Hepatocyte (in vitro differentiated cells): ENCODE measurements around the gene EDNRA.

Experiments used
- EZH2 ChIP-seq: fragments of 200-600 bp; sonication (generic); IDR thresholded peaks from 2 replicates; pipeline ENCODE4 v1.6.1; 2016; ENCODE audit warnings: antibody characterized with exemption, mild to moderate bottlenecking, borderline replicate concordance
- TF ChIP-seq, protein P1 (sequence below): fragments of 200-600 bp; sonication (generic); IDR thresholded peaks from 2 replicates; pipeline ENCODE4 v1.5.1; 2016; ENCODE audit warnings: antibody characterized with exemption, mild to moderate bottlenecking; ENCODE audit not compliant: poor library complexity

GRCh38 chr4:147479376-147479775, 1.5 kb upstream of the EDNRA start:
- no peak for TF ChIP-seq EZH2
- TF ChIP-seq, protein P1, sequence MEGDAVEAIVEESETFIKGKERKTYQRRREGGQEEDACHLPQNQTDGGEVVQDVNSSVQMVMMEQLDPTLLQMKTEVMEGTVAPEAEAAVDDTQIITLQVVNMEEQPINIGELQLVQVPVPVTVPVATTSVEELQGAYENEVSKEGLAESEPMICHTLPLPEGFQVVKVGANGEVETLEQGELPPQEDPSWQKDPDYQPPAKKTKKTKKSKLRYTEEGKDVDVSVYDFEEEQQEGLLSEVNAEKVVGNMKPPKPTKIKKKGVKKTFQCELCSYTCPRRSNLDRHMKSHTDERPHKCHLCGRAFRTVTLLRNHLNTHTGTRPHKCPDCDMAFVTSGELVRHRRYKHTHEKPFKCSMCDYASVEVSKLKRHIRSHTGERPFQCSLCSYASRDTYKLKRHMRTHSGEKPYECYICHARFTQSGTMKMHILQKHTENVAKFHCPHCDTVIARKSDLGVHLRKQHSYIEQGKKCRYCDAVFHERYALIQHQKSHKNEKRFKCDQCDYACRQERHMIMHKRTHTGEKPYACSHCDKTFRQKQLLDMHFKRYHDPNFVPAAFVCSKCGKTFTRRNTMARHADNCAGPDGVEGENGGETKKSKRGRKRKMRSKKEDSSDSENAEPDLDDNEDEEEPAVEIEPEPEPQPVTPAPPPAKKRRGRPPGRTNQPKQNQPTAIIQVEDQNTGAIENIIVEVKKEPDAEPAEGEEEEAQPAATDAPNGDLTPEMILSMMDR = no peak
